ENCODE data around the gene RAB10. TPM values are rescaled to one million over a fixed set of nuclear protein-coding genes. Genes with fewer than 3 reads are reported as not detected.

RAB10 gene
- polyA plus RNA-seq, result 151 and 169 TPM in 2 replicates
- 193 and 207 TPM in 2 replicates for polyA minus RNA-seq

- Histone ChIP-seq H3K36me3 (ENCODE audit: insufficient read depth, low read length) (no peaks in the 10 kb centered on the region), H3K4me3 (ENCODE audit: low read length) (peak within 1 kb of the TSS; percentile 80), H3K27me3 (ENCODE audit: insufficient read depth, low read depth, low read length) (no peaks in the 10 kb centered on the region), H3F3A (ENCODE audit: insufficient read depth, low read length, poor library complexity, severe bottlenecking) (peaks cover 8% of the 10 kb centered on the region), H3K9me2 (ENCODE audit: insufficient read depth, low read length) (no peaks in the 10 kb centered on the region), H2AFZ (ENCODE audit: low read depth, low read length) (peak within 1 kb of the TSS; percentile 94), H3K9ac (ENCODE audit: low read length) (peak within 1 kb of the TSS; percentile 96), H3K27ac (ENCODE audit: low read length) (peak within 1 kb of the TSS; percentile 98), H3K9me3 (ENCODE audit: low read length) (no peaks in the 10 kb centered on the region), H4K20me1 (ENCODE audit: insufficient read depth) (peaks cover 10% of the 10 kb centered on the region), H3K79me2 (replicated peaks; ENCODE audit: insufficient read depth, low read length) (peaks cover 47% of the 10 kb centered on the region), H3K4me2 (ENCODE audit: low read length) (peak within 1 kb of the TSS; percentile 68)
- TF ChIP-seq CTCF (IDR thresholded peaks at IDR 0.05; ENCODE audit: poor library complexity, severe bottlenecking) (no peak), SMC3 (conservative IDR thresholded peaks at IDR 0.05; ENCODE audit: poor library complexity) (no peak), EZH2 (IDR thresholded peaks at IDR 0.05; ENCODE audit: borderline replicate concordance, insufficient read depth, low read length, poor library complexity, severe bottlenecking) (no peak), TAF1 (IDR thresholded peaks at IDR 0.05; ENCODE audit: low read depth) (peak; percentile 75), POLR2AphosphoS5 (IDR thresholded peaks at IDR 0.05) (peak; percentile 91), EP300 (conservative IDR thresholded peaks at IDR 0.05; ENCODE audit: poor library complexity, severe bottlenecking) (peak; percentile 28), REST (IDR thresholded peaks at IDR 0.05; ENCODE audit: borderline replicate concordance) (peak; percentile 76), RAD21 (conservative IDR thresholded peaks at IDR 0.05) (peak; percentile 14), MXI1 (conservative IDR thresholded peaks at IDR 0.05; ENCODE audit: poor library complexity, severe bottlenecking) (peak; percentile 68)
Observed at GRCh38 chr2:26033818-26034636, at the start of gene RAB10. TSS of gene RAB10 (plus strand) at chr2:26034084. CDS start at chr2:26034609, 525 bp downstream.

GRCh38 chr2:25988134-25988533, 45.8 kb upstream of the RAB10 start:
- no peaks in the 10 kb centered on the region for H3F3A ChIP-seq (ENCODE audit: insufficient read depth, low read length, poor library complexity, severe bottlenecking)
- H2AFZ ChIP-seq (ENCODE audit: low read depth, low read length), result no peak overlapping the region
- no peaks in the 10 kb centered on the region for H3K79me2 ChIP-seq (replicated peaks; ENCODE audit: insufficient read depth, low read length)
- no peak overlapping the region for H3K4me3 ChIP-seq (ENCODE audit: low read length)
- H3K9ac ChIP-seq (ENCODE audit: low read length), result no peak overlapping the region
- TF ChIP-seq RAD21 (conservative IDR thresholded peaks at IDR 0.05), result no peak
- no peak for TF ChIP-seq TAF1 (IDR thresholded peaks at IDR 0.05; ENCODE audit: low read depth)
- TF ChIP-seq EP300 (conservative IDR thresholded peaks at IDR 0.05; ENCODE audit: poor library complexity, severe bottlenecking), result no peak
- no peak for TF ChIP-seq POLR2AphosphoS5 (IDR thresholded peaks at IDR 0.05)
- TF ChIP-seq SMC3 (conservative IDR thresholded peaks at IDR 0.05; ENCODE audit: poor library complexity), result no peak
- TF ChIP-seq EZH2 (IDR thresholded peaks at IDR 0.05; ENCODE audit: borderline replicate concordance, insufficient read depth, low read length, poor library complexity, severe bottlenecking), result no peak
- H3K27me3 ChIP-seq (ENCODE audit: insufficient read depth, low read depth, low read length), result no peaks in the 10 kb centered on the region
- no peaks in the 10 kb centered on the region for H3K36me3 ChIP-seq (ENCODE audit: insufficient read depth, low read length)
- no peak overlapping the region for H3K27ac ChIP-seq (ENCODE audit: low read length)
- no peaks in the 10 kb centered on the region for H4K20me1 ChIP-seq (ENCODE audit: insufficient read depth)
- no peak overlapping the region for H3K4me2 ChIP-seq (ENCODE audit: low read length)
- H3K9me3 ChIP-seq (ENCODE audit: low read length), result no peaks in the 10 kb centered on the region
- H3K9me2 ChIP-seq (ENCODE audit: insufficient read depth, low read length), result no peaks in the 10 kb centered on the region
